ENCODE results near the gene PRPF38B.

- no peak for TF ChIP-seq CTCF (IDR thresholded peaks at IDR 0.05; ENCODE audit: insufficient read depth, low read depth, low read length)
- TF ChIP-seq EZH2 (IDR thresholded peaks at IDR 0.05; ENCODE audit: insufficient read depth, low read length) = no peak
These were observed 55.2 kb downstream of the PRPF38B start for GRCh38 chr1:108747171-108747850.
